Measurements from ENCODE around the gene RDM1. TPM values are rescaled to one million over a fixed set of nuclear protein-coding genes. Genes with fewer than 3 reads are reported as not detected.

The RDM1 gene
- total and polyA plus RNA-seq, 4 donors, result not detected

DNA sequence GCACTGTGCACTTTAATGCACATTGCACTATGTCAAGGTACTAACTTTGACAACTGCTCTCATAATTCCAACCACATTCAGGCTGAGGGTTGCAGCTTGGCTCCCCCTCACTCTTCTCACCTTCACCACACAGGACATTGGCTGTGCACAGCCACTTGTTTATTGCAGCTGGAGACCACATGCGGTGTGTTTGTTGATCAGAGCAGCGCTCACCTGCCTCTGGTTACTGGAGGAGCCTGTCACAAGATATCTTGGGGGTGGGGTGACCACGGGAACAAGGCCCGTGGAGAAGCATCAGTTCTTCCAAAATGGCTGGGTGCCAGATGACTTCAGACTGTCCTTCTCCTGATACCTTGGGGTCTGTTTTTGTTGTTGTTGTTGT lies 39.8 kb downstream of the RDM1 start:
- H3K4me3 ChIP-seq (ENCODE audit: low read length in 2 of 2), result no peak overlapping the region
- peaks cover 0 to 4% of the 10 kb centered on the region in 2 donors for H3K4me1 ChIP-seq (ENCODE audit: control insufficient read depth in 1 of 2, insufficient read depth in 2 of 2, low read length in 2 of 2)
- intact Hi-C loops (cut with DNase I), result no loop called here
- H3K9me3 ChIP-seq (ENCODE audit: control insufficient read depth, low read length), result no peaks in the 10 kb centered on the region
- H3K27me3 ChIP-seq (ENCODE audit: control insufficient read depth in 1 of 2, insufficient read depth in 2 of 2, low read length in 1 of 2), result no peaks in the 10 kb centered on the region
- ATAC-seq (ENCODE audit: low FRiP score) (no peak), DNase-seq (peak in 1 of 2 donors; percentile 56)
- WGBS, 2 donors, result 59 to 60% methylated on average over 4 of the region's 4 CpGs
- no peak overlapping the region for H3K27ac ChIP-seq (ENCODE audit: low read depth in 1 of 2, low read length in 2 of 2)
- H3K36me3 ChIP-seq (ENCODE audit: control insufficient read depth in 1 of 2, insufficient read depth in 2 of 2, low read length in 1 of 2), result no peaks in the 10 kb centered on the region

DNA sequence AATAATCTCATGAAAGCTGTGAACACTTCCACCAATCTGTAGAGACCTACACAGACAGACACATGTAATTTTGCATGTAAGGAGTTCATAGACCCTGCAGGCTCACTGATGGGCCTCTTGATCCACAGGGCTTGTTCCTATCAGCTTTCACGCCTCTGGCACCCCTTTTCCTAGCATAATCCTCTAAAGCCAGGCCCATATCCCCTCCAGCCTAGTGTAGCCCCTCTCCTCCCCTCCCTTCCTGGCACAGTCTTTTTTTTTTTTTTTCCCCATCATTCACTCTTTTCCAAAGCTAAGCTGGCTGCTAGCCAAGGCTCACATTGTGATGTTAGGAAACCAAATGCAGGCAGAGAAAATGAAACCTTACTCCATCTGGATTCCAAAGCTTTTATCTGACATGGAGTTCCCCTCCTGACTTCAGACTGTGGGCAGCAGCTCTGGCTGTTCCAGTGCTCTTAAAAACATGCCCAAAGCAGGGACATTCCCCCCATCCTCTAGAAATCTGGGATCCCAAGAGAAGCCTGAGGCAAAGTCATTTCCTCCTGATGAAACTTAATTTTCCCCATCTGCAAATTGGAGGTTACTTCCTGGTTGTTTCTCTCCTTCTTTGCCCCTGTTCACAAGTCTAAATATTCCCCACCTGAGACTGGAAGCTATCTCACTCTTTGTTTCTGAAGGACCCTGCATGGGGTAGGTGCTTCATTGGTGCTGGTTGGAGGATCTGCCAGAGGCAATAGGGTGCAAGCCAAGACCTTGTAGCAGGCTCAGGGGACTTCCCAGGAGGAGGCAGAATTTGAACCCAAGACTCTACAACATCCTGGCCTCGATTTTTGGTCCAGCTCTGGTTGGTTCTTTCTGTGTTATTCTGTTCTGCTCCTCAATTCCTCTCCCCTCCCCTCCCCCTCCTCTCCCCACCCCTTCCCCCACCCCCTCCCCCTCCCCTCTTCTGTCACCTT lies 40.5 kb downstream of the RDM1 start:
- ATAC-seq (ENCODE audit: low FRiP score) (no peak), DNase-seq (peak in 1 of 2 donors; percentile 50)
- H3K9me3 ChIP-seq (ENCODE audit: control insufficient read depth, low read length), result no peaks in the 10 kb centered on the region
- no peak overlapping the region for H3K27ac ChIP-seq (ENCODE audit: low read depth in 1 of 2, low read length in 2 of 2)
- intact Hi-C loops (cut with DNase I), result no loop called here
- H3K4me1 ChIP-seq (ENCODE audit: control insufficient read depth in 1 of 2, insufficient read depth in 2 of 2, low read length in 2 of 2), result peaks cover 0 to 4% of the 10 kb centered on the region in 2 donors
- no peaks in the 10 kb centered on the region for H3K36me3 ChIP-seq (ENCODE audit: control insufficient read depth in 1 of 2, insufficient read depth in 2 of 2, low read length in 1 of 2)
- no peaks in the 10 kb centered on the region for H3K27me3 ChIP-seq (ENCODE audit: control insufficient read depth in 1 of 2, insufficient read depth in 2 of 2, low read length in 1 of 2)
- WGBS, 2 donors, result 70 to 82% methylated on average over 2 of the region's 2 CpGs
- H3K4me3 ChIP-seq (ENCODE audit: low read length in 2 of 2), result no peak overlapping the region

GRCh38 chr17:35889241-35889640 lies 41.3 kb downstream of the RDM1 start:
- no peak overlapping the region for H3K27ac ChIP-seq (ENCODE audit: low read depth in 1 of 2, low read length in 2 of 2)
- H3K4me1 ChIP-seq (ENCODE audit: control insufficient read depth in 1 of 2, insufficient read depth in 2 of 2, low read length in 2 of 2), result peaks cover 0 to 4% of the 10 kb centered on the region in 2 donors
- H3K4me3 ChIP-seq (ENCODE audit: low read length in 2 of 2), result no peak overlapping the region
- DNase-seq, result no peak
- no peaks in the 10 kb centered on the region for H3K36me3 ChIP-seq (ENCODE audit: control insufficient read depth in 1 of 2, insufficient read depth in 2 of 2, low read length in 1 of 2)
- no peaks in the 10 kb centered on the region for H3K27me3 ChIP-seq (ENCODE audit: control insufficient read depth in 1 of 2, insufficient read depth in 2 of 2, low read length in 1 of 2)
- intact Hi-C loops (cut with DNase I), result no loop called here
- no peak for ATAC-seq (ENCODE audit: low FRiP score)
- H3K9me3 ChIP-seq (ENCODE audit: control insufficient read depth, low read length), result no peaks in the 10 kb centered on the region
- WGBS, 2 donors, result 76 to 84% methylated on average over 2 of the region's 2 CpGs

GRCh38 chr17:35879773-35880654 lies 50.6 kb downstream of the RDM1 start, which contains the start of gene CCL5:
CCL5 (minus strand) TSS chr17:35880360.
- Histone ChIP-seq H3K4me3 (ENCODE audit: low read length in 2 of 2) (no peak within 1 kb of the TSS), H3K27ac (ENCODE audit: low read depth in 1 of 2, low read length in 2 of 2) (no peak within 1 kb of the TSS), H3K9me3 (ENCODE audit: control insufficient read depth, low read length) (no peaks in the 10 kb centered on the region), H3K27me3 (ENCODE audit: control insufficient read depth in 1 of 2, insufficient read depth in 2 of 2, low read length in 1 of 2) (no peaks in the 10 kb centered on the region), H3K36me3 (ENCODE audit: control insufficient read depth in 1 of 2, insufficient read depth in 2 of 2, low read length in 1 of 2) (no peaks in the 10 kb centered on the region), H3K4me1 (ENCODE audit: control insufficient read depth in 1 of 2, insufficient read depth in 2 of 2, low read length in 2 of 2) (no peaks in the 10 kb centered on the region)
- DNase-seq (peak in 1 of 2 donors; percentile 45), ATAC-seq (ENCODE audit: low FRiP score) (no peak)
- WGBS, 2 donors, result 63 to 64% methylated on average over 11 of the region's 11 CpGs
- intact Hi-C loops (cut with DNase I), result no loop called here

DNA sequence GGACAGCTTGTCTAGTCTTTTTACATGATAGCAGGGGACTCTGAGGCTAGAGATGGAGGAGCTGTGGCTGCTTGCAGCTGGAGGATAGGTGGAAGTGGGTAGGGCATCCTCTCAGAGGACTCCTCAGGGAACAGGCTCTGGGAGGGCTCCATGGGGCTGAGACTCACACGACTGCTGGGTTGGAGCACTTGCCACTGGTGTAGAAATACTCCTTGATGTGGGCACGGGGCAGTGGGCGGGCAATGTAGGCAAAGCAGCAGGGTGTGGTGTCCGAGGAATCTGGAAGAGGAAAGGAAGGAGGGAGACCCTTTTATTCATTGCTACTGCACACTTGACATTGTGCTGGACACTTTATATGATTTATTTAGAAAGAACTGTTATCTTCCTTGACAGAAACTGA lies 52.2 kb downstream of the RDM1 start:
- Histone ChIP-seq H3K4me1 (ENCODE audit: control insufficient read depth in 1 of 2, insufficient read depth in 2 of 2, low read length in 2 of 2) (no peaks in the 10 kb centered on the region), H3K4me3 (ENCODE audit: low read length in 2 of 2) (no peak overlapping the region), H3K27me3 (ENCODE audit: control insufficient read depth in 1 of 2, insufficient read depth in 2 of 2, low read length in 1 of 2) (no peaks in the 10 kb centered on the region), H3K27ac (ENCODE audit: low read depth in 1 of 2, low read length in 2 of 2) (no peak overlapping the region), H3K9me3 (ENCODE audit: control insufficient read depth, low read length) (no peaks in the 10 kb centered on the region), H3K36me3 (ENCODE audit: control insufficient read depth in 1 of 2, insufficient read depth in 2 of 2, low read length in 1 of 2) (no peaks in the 10 kb centered on the region)
- 70 to 72% methylated on average over 4 of the region's 4 CpGs for WGBS, 2 donors
- DNase-seq (no peak), ATAC-seq (ENCODE audit: low FRiP score) (no peak)
- intact Hi-C loops (cut with DNase I), result no loop called here

GRCh38 chr17:35877345-35878029 lies 53.1 kb downstream of the RDM1 start:
- ATAC-seq (ENCODE audit: low FRiP score), result no peak
- Histone ChIP-seq H3K27ac (ENCODE audit: low read depth in 1 of 2, low read length in 2 of 2) (no peak overlapping the region), H3K4me3 (ENCODE audit: low read length in 2 of 2) (no peak overlapping the region), H3K9me3 (ENCODE audit: control insufficient read depth, low read length) (no peaks in the 10 kb centered on the region), H3K27me3 (ENCODE audit: control insufficient read depth in 1 of 2, insufficient read depth in 2 of 2, low read length in 1 of 2) (no peaks in the 10 kb centered on the region), H3K36me3 (ENCODE audit: control insufficient read depth in 1 of 2, insufficient read depth in 2 of 2, low read length in 1 of 2) (no peaks in the 10 kb centered on the region), H3K4me1 (ENCODE audit: control insufficient read depth in 1 of 2, insufficient read depth in 2 of 2, low read length in 2 of 2) (no peaks in the 10 kb centered on the region)
- intact Hi-C loops (cut with DNase I), result no loop called here
- no peak for DNase-seq

DNA sequence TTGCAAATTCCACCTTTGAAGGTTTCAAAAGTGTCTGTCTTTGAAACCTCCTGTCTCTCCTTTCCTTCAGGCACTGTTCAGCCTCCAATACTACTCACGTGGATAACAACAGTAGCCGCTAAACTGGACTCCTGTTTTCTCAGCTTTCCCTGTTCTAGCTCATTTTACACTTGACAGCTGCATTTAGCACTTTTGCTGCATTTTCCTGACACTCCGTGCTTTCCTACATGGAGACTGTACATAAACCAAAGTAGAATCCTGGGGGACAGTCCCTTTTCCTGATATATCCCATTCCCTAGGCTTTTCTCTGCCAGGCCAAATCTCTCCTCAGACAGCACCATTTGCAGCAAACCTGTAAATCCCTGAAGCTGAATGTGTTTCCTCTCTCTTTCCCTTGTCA lies 54.0 kb downstream of the RDM1 start:
- no peaks in the 10 kb centered on the region for H3K4me1 ChIP-seq (ENCODE audit: control insufficient read depth in 1 of 2, insufficient read depth in 2 of 2, low read length in 2 of 2)
- no peaks in the 10 kb centered on the region for H3K36me3 ChIP-seq (ENCODE audit: control insufficient read depth in 1 of 2, insufficient read depth in 2 of 2, low read length in 1 of 2)
- WGBS, 2 donors, result 70 to 81% methylated on average over 3 of the region's 3 CpGs
- no peaks in the 10 kb centered on the region for H3K9me3 ChIP-seq (ENCODE audit: control insufficient read depth, low read length)
- no peak overlapping the region for H3K27ac ChIP-seq (ENCODE audit: low read depth in 1 of 2, low read length in 2 of 2)
- DNase-seq (no peak), ATAC-seq (ENCODE audit: low FRiP score) (no peak)
- intact Hi-C loops (cut with DNase I), result no loop called here
- no peak overlapping the region for H3K4me3 ChIP-seq (ENCODE audit: low read length in 2 of 2)
- no peaks in the 10 kb centered on the region for H3K27me3 ChIP-seq (ENCODE audit: control insufficient read depth in 1 of 2, insufficient read depth in 2 of 2, low read length in 1 of 2)

GRCh38 chr17:35875800-35876139 lies 54.8 kb downstream of the RDM1 start:
- no peak for ATAC-seq (ENCODE audit: low FRiP score)
- H3K9me3 ChIP-seq (ENCODE audit: control insufficient read depth, low read length), result no peaks in the 10 kb centered on the region

More at GRCh38 chr17:35875800-35876139, 54.8 kb downstream of the RDM1 start:
- no peak overlapping the region for H3K27ac ChIP-seq (ENCODE audit: low read depth in 1 of 2, low read length in 2 of 2)
- H3K36me3 ChIP-seq (ENCODE audit: control insufficient read depth in 1 of 2, insufficient read depth in 2 of 2, low read length in 1 of 2), result no peaks in the 10 kb centered on the region
- no peak overlapping the region for H3K4me3 ChIP-seq (ENCODE audit: low read length in 2 of 2)
- intact Hi-C loops (cut with DNase I), result no loop called here
- no peaks in the 10 kb centered on the region for H3K4me1 ChIP-seq (ENCODE audit: control insufficient read depth in 1 of 2, insufficient read depth in 2 of 2, low read length in 2 of 2)
- WGBS, 2 donors, result 75 to 85% methylated on average over 3 of the region's 3 CpGs
- DNase-seq, result no peak
- no peaks in the 10 kb centered on the region for H3K27me3 ChIP-seq (ENCODE audit: control insufficient read depth in 1 of 2, insufficient read depth in 2 of 2, low read length in 1 of 2)

All from aorta (tissue), 5 donors.